ENCODE results near the gene SNX14. TPM values are rescaled to one million over a fixed set of nuclear protein-coding genes. Genes with fewer than 3 reads are reported as not detected.
"Not testable (repeated sequence)": the region's sequence is repeated elsewhere in the genome, so short reads cannot be mapped to it uniquely, and the experiment has no call there.

Gene SNX14, protein sequence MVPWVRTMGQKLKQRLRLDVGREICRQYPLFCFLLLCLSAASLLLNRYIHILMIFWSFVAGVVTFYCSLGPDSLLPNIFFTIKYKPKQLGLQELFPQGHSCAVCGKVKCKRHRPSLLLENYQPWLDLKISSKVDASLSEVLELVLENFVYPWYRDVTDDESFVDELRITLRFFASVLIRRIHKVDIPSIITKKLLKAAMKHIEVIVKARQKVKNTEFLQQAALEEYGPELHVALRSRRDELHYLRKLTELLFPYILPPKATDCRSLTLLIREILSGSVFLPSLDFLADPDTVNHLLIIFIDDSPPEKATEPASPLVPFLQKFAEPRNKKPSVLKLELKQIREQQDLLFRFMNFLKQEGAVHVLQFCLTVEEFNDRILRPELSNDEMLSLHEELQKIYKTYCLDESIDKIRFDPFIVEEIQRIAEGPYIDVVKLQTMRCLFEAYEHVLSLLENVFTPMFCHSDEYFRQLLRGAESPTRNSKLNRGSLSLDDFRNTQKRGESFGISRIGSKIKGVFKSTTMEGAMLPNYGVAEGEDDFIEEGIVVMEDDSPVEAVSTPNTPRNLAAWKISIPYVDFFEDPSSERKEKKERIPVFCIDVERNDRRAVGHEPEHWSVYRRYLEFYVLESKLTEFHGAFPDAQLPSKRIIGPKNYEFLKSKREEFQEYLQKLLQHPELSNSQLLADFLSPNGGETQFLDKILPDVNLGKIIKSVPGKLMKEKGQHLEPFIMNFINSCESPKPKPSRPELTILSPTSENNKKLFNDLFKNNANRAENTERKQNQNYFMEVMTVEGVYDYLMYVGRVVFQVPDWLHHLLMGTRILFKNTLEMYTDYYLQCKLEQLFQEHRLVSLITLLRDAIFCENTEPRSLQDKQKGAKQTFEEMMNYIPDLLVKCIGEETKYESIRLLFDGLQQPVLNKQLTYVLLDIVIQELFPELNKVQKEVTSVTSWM
- total RNA-seq (2014; rRNA removed; shearing (Covaris generic)) = 85.3 and 85.7 TPM in 2 replicates

DNA sequence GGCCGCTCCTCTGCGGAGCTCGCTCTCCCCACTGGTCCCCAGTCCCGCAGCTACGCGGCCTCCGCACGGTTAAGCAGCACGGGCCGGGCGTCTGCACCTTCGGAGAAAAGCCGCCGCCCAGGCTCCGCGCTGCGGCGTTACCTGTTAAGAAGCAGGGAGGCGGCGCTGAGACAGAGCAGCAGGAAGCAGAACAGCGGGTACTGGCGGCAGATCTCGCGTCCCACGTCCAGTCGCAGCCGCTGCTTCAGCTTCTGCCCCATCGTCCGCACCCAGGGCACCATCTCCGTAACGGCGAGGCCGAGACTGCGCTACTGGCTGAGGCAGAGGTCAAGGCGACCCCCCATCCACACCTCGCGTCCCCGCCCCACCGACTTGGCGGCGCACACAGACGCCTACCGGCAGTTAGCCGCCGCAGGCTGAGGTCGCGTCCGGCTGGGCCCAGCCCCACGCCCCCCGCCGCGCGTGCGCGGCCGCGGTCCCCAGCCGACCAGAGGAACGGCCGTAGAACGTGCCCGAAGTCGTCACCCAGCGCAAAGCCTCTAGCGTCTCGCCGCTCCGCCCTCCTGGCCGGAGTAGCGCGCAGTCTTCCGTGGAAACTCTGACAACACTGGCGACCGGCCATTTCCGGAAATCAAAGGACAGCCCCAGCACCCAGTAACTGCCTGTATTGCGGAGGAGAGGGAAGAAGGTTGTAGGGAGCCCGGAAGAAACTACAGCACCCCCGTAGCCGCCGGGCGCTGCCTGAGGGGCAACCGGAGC lies at the start of gene SNX14:
TSS of gene SNX14 (minus strand) at position 421 of the 759 bp plus-strand sequence. CDS start at position 281, 140 bp downstream.
- H3K9me3 ChIP-seq (replicated peaks) = no peaks in the 10 kb centered on the region
- peak; percentile 94 to 96 for DNase-seq
- 0 out of 2 replicates have a peak, but pooled peaks cover 3% of the 10 kb centered on the region for H3K4me1 ChIP-seq
- 0 out of 2 replicates have a peak, but pooled peaks cover 2% of the 10 kb centered on the region for H3K36me3 ChIP-seq
- H3K4me3 ChIP-seq = peak within 1 kb of the TSS; percentile 88
- H3K27me3 ChIP-seq = no peaks in the 10 kb centered on the region
- peak within 1 kb of the TSS; percentile 66 for H3K27ac ChIP-seq

DNA sequence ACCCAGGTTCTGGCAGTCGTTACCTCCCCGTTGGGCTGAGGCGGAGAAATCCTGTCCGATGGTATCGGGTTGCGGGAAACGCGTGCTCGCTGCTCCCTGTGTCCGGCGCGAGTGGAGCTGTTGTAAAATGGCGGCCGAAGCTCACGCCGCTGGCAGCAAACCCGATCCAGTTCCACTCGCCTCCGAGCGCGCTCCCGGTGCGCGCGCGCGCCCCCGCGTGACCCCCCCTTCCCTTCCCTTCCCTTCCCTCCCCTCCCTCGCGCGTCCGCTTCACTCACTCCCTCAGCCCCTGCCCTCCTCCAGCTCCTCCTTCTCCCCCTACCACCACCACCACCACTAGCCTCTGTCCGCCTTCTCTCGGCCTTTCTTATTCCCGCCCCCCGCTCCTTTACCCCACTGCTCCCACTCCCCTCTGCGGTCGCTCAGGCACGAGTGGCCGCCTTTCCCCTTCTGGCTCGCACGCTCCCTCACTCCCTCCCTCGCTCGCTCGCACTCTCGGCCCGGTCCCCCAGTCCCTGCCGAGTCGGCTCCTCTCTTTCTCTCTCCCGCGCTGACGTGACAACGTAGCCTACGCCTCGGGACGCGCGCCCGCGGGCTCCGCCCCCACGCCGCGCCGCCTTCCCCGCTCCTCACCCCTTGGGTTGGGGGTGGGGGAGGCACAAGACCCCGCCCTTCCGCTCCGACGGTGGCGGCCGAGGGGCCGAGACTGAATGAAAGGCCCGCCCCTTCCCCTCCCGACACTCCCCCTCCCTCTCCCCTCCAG lies 49.3 kb upstream of the SNX14 start, which contains the start of gene SYNCRIP:
TSS of gene SYNCRIP (minus strand) at position 113 of the 763 bp plus-strand sequence. CDS start 1,447 bp downstream, outside the sequence.
- Histone ChIP-seq H3K36me3 (peaks cover 34% of the 10 kb centered on the region), H3K27ac (peak within 1 kb of the TSS; percentile 97), H3K9me3 (replicated peaks) (no peaks in the 10 kb centered on the region), H3K4me1 (0 out of 2 replicates have a peak, but pooled peaks cover 4% of the 10 kb centered on the region), H3K4me3 (peak within 1 kb of the TSS; percentile 99), H3K27me3 (no peaks in the 10 kb centered on the region)
- peak; percentile 98 for DNase-seq

DNA sequence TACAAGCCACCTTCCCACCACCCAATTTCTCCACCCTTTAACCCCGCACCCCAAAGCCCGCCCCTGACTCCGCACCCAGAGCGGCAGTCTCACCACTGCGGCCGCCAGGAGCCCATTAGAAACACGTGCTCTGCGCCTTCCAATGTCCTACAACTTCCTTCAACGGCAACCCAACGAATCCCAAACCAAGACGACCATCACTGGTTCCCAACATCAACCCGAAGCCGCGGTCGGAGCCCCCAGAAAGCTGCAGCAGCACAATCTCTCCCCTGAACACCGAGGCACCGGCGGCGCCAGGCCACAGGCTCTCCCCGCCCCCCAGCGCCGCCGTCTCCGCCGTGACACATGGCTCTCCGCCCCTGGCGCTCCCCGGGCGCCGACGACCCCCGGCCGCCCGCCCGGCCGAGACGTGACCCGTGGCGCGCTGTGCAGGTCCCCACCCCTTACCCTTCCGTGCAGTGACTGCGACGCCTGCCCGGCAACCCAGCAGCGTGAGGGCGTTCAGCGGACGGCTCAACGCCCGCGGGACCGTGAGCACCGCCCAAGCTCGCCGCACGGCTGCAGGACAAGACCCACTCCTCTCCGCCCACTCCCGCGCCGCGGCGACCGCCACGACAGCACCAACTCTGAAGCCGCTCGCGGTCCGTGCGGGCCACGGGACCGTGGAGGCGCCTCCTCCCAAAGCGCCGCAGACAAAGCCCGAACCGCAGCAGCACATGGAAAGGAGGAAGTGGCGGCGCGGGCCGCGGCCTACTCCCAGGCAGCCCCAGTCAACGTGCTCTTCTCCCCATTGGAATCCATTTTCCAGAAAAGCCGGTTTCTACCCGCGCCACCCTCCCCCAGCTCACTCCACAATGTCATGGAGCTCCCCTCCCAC lies 48.5 kb upstream of the SNX14 start:
- H3K27me3 ChIP-seq = no peaks in the 10 kb centered on the region
- H3K4me1 ChIP-seq = 0 out of 2 replicates have a peak, but pooled peaks cover 4% of the 10 kb centered on the region
- H3K4me3 ChIP-seq = peak overlapping the region; percentile 99
- no peaks in the 10 kb centered on the region for H3K9me3 ChIP-seq (replicated peaks)
- peaks cover 43% of the 10 kb centered on the region for H3K36me3 ChIP-seq
- H3K27ac ChIP-seq = peak overlapping the region; percentile 97
- DNase-seq = peak; percentile 44 to 62

DNA sequence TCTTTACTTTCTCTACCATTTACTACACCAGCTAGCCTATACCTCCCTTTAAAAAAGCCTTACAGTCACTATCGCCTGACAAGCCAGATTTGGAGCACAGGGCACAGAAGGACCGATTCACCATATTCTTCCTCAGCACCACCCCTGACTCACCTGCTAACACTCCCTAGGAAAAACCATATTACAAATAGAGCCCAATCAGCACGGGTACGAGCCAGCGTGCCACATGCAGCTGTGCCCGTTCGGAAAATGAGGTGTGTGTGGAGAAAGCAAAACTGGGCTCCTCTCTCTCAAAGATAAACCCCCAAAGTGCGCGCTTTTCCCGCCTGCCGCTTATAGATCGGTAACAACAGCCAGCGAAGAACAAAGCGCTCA lies 47.9 kb upstream of the SNX14 start:
- Histone ChIP-seq H3K4me1 (0 out of 2 replicates have a peak, but pooled peaks cover 4% of the 10 kb centered on the region), H3K27ac (peak overlapping the region; percentile 97), H3K4me3 (peak overlapping the region; percentile 99), H3K36me3 (peaks cover 49% of the 10 kb centered on the region), H3K27me3 (no peaks in the 10 kb centered on the region), H3K9me3 (replicated peaks) (no peaks in the 10 kb centered on the region)
- DNase-seq = peak in 1 of 2 experiments; percentile 30

DNA sequence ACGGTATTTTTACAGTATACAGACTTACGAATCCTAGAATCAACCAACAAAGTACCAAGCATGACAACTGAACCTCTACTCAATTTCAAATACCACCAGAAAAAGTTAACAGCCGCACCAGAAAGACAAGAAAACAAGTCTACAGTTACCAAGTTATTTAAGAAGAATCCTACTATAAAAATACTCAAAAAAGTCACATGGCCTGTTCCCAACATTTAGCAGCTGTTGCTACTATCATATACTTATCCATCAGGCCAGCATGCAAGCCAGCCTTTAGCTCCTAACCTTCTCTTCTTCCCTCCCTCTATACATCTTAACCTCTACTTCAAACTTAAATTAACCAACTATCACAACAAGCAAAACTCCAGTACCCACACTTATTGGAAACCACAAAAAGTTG lies 47.2 kb upstream of the SNX14 start:
- H3K36me3 ChIP-seq = peaks cover 56% of the 10 kb centered on the region
- no peaks in the 10 kb centered on the region for H3K9me3 ChIP-seq (replicated peaks)
- peak in 1 of 2 experiments; percentile 37 for DNase-seq
- H3K27me3 ChIP-seq = no peaks in the 10 kb centered on the region
- no peak overlapping the region for H3K27ac ChIP-seq
- H3K4me1 ChIP-seq = 0 out of 2 replicates have a peak, but pooled peaks cover 4% of the 10 kb centered on the region
- H3K4me3 ChIP-seq = peak overlapping the region; percentile 99

DNA sequence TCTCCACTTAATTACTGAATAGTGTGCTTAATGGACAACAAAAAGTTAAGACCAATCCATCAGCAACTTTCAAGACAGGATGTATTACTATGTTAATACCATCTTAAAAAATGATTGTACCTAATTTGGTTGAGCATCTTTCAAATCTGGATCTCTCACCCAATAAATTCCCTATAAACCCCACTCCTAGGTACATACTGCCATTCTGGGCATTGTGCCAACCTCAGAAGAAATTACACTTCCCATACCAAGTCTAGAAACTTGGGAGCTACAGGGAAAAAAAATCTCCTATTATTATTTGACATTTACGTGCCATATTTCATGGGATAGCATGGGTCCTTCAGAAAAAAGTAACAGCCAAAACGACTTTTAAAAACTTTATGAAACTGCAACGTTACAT lies 43.9 kb upstream of the SNX14 start:
- Histone ChIP-seq H3K9me3 (replicated peaks) (no peaks in the 10 kb centered on the region), H3K27me3 (no peaks in the 10 kb centered on the region), H3K4me3 (no peak overlapping the region), H3K27ac (no peak overlapping the region), H3K4me1 (0 out of 2 replicates have a peak, but pooled peaks cover 4% of the 10 kb centered on the region), H3K36me3 (peaks cover 88% of the 10 kb centered on the region)
- DNase-seq = peak in 1 of 2 experiments; percentile 22

DNA sequence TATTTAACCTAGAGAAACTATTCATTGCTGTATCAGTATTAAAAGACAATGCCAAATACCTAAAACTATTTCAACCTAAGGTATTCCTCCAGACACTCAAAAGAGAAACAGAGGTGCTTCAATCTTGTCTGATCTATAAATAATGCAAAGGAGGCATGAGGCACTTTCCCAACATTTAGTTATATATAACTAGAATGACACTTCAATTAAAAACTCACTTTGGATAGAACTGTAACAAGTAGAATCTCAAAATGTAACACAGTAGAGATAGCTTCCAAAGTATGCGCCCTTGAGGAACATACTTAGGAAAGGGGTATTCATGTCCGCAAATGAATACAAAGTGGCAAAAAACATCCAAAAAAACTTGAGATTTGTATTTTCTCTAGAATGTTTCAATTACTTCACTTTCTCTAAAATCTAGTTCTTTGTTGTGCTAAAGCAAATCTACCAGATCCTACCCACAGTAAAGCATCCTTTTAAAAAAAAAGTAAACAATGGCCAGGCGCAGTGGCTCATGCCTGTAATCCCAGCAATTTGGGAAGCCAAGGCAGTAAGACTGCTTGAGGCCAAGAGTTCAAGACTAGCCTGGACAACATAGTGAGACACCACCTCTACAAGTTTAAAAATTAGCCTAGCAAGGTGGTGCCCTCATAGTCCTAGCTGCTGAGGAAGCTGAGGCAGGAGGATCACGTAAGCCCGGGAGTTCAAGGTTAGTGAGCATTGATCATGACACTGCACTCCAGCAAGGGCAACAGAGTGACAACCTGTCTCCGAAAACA lies 38.7 kb upstream of the SNX14 start:
- H3K27ac ChIP-seq = no peak overlapping the region
- H3K4me3 ChIP-seq = no peak overlapping the region
- H3K27me3 ChIP-seq = no peaks in the 10 kb centered on the region
- no peak for DNase-seq
- H3K9me3 ChIP-seq (replicated peaks) = no peaks in the 10 kb centered on the region
- H3K4me1 ChIP-seq = no peaks in the 10 kb centered on the region
- H3K36me3 ChIP-seq = peaks cover 99% of the 10 kb centered on the region

DNA sequence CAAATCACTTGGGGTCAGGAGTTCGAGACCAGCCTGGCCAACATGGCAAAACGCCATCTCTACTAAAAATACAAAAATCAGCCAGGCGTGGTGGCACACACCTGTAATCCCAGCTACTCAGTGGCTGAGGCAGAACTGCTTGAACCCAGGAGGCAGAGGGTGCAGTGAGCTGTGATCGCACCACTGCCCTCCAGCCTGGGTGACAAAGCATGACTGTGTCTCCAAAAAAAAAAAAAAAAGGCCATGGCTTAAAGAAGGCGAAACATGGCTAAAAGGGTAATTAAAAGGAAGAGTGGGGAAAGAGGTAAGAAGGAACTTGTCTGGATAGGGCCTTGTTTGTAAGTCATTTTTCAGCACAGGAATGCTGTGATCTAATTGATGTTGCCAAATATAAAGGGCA lies 37.5 kb upstream of the SNX14 start:
- H3K27ac ChIP-seq; DNase-seq; H3K9me3 ChIP-seq (replicated peaks); H3K4me3 ChIP-seq; H3K27me3 ChIP-seq; H3K4me1 ChIP-seq: not testable (repeated sequence)
- H3K36me3 ChIP-seq = peaks cover 99% of the 10 kb centered on the region

DNA sequence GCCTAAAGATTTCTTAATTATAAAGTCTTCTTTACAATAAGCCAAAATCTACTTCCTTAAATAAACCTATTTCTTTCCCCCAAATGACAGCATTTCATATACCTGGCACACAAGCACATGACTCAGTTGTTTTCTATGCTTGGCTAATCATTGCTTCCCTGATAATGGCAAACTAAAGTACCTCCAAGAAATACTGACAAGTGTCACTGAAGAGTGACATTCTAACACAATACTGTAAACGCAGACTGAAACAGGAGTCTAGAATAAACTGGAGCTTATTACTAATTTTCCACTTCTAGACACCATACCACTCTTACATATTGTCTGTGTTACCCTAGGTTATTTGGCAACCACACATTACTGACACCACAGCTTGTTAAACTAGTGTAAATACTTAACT lies 34.7 kb upstream of the SNX14 start:
- no peak overlapping the region for H3K27ac ChIP-seq
- H3K4me1 ChIP-seq = no peaks in the 10 kb centered on the region
- no peaks in the 10 kb centered on the region for H3K9me3 ChIP-seq (replicated peaks)
- no peak overlapping the region for H3K4me3 ChIP-seq
- H3K36me3 ChIP-seq = peaks cover 97% of the 10 kb centered on the region
- DNase-seq = no peak
- no peaks in the 10 kb centered on the region for H3K27me3 ChIP-seq

DNA sequence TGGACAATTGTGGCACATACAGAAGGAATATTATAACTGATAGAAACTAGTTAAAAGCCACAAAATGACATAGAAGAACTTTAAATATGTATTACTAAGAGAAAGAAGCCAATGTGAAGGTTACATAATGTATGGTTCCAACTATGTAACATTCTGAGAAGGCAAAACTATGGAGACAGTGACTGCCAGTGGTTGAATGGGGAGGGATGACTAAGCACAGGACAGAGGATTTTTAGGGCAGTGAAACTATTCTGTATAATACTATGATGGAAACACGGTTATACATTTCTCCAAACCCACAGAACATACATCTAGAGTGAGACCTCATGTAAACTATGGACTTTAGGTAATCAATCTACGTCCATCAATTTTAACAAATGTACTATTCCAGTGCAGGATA lies 26.6 kb upstream of the SNX14 start:
- no peak for DNase-seq
- Histone ChIP-seq H3K9me3 (replicated peaks) (no peaks in the 10 kb centered on the region), H3K36me3 (peaks cover 96% of the 10 kb centered on the region), H3K4me3 (no peak overlapping the region), H3K27me3 (no peaks in the 10 kb centered on the region), H3K27ac (no peak overlapping the region), H3K4me1 (no peaks in the 10 kb centered on the region)

DNA sequence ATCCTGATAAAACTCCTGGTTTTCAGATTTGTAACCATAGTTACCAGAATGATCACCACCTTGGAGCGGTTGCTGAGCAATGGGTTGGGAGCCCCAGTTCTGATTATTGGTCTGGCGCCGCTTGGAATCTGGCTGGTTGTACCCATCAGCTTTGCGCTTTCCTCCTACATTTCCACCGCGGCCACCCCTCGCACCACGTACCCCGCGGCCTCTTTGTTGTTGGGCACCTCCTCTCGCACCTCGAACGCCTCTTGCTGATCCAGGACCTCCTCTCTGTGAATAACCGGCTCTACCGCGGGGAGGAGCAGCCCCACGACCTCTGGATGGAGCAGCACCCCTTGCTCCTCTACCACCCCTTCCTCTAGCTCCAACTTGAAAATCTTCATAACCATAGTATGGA lies 21.1 kb upstream of the SNX14 start:
- H3K36me3 ChIP-seq = peaks cover 98% of the 10 kb centered on the region
- no peaks in the 10 kb centered on the region for H3K4me1 ChIP-seq
- H3K27ac ChIP-seq = no peak overlapping the region
- H3K4me3 ChIP-seq = no peak overlapping the region
- H3K27me3 ChIP-seq = no peaks in the 10 kb centered on the region
- no peak for DNase-seq
- H3K9me3 ChIP-seq (replicated peaks) = no peaks in the 10 kb centered on the region; the same call in 1 of the 2 replicates
